Adrenal gland (tissue), 12 donors: ENCODE measurements around the gene ZNF511. TPM values are rescaled to one million over a fixed set of nuclear protein-coding genes. Genes with fewer than 3 reads are reported as not detected.

ENCODE experiments used
- DNase-seq, 7 donors: peaks; one replicate each; pipeline ENCODE4 v3.0.0-alpha.2; 2019 to 2020
- H3K27ac ChIP-seq, 5 donors: fragments of 200-600 bp; sonication (generic) in 4 of 5; 1 replicate in 3 of 5; 2 replicates in 2 of 5; pipeline versions ENCODE4 v1.5.1 to v1.8.0; 2016 to 2020; ENCODE audit warnings: mild to moderate bottlenecking in 1 of 5
- H3K27me3 ChIP-seq: fragments of 200-600 bp; 2 replicates; pipeline ENCODE4 v1.8.0; 2021
- H3K36me3 ChIP-seq, 2 donors: fragments of 200-600 bp; replicated peaks in 1 of 2; 1 replicate in 1 of 2; 2 replicates in 1 of 2; pipeline versions ENCODE4 v1.5.1 to v1.8.0; 2018 to 2022
- H3K4me1 ChIP-seq, 2 donors: fragments of 200-600 bp; replicated peaks in 1 of 2; 1 replicate in 1 of 2; 2 replicates in 1 of 2; pipeline versions ENCODE4 v1.5.1 to v1.8.0; 2018 to 2021
- H3K4me3 ChIP-seq, 4 donors: fragments of 200-600 bp; sonication (generic) in 3 of 4; one replicate each; pipeline ENCODE4 v1.5.1; 2016 to 2018
- H3K9me3 ChIP-seq, 3 donors: fragments of 200-600 bp; sonication (generic) in 1 of 3; replicated peaks in 1 of 3; 1 replicate in 2 of 3; 2 replicates in 1 of 3; pipeline versions ENCODE4 v1.5.1 to v1.8.0; 2016 to 2021
- POLR2A ChIP-seq, 2 donors: fragments of 450-650 bp; IDR thresholded peaks; one replicate each; pipeline ENCODE4 v1.6.1; 2017; ENCODE audit warnings: antibody characterized with exemption in 2 of 2, mild to moderate bottlenecking in 2 of 2, moderate library complexity in 1 of 2
- WGBS, 4 donors: extraction: QIAGEN DNeasy Blood & Tissue Kit in 2 of 4; methylation state at CpG; one replicate each; pipeline versions ENCODE4 v1.1.5 to v1.1.7; 2013 to 2017; 5-methylcytosine and 5-hydroxymethylcytosine counted together
- intact Hi-C, 2 donors: fragments of 100-400 bp; cut with DNase I; formaldehyde crosslinking; loops; one replicate each; pipeline versions ENCODE4 v1.14.1 to v1.15.0; 2022 to 2023
- polyA plus RNA-seq, 3 donors: library from polyadenylated mRNA; stranded (reverse); fragments of 200-250 nt in 2 of 3; fragments of 350-450 nt in 1 of 3; fragmentation: Illumina TruSeq in 1 of 3; extraction: RNeasy Lipid Tissue Mini Kit (QIAGEN cat#74804) in 1 of 3; gene quantifications; one replicate each; pipeline ENCODE4 v1.2.3, GENCODE V29; 2013 to 2014
- total RNA-seq, 9 donors: library from RNA; depleted of rRNA in 4 of 9; stranded (reverse); fragments of >200 nt in 4 of 9; fragments of 120-200 nt in 1 of 9; fragmentation: NEBNext Ultra II Directional in 1 of 9; extraction: Animal tissue kit (Norgen Biotek cat#: 25700) in 1 of 9; gene quantifications; one replicate each; pipeline versions ENCODE4 v1.1.0 to v1.2.4, GENCODE V29; 2013 to 2023
- TF ChIP-seq, protein P1 (sequence below), 6 experiments: fragments of 450-650 bp in 4 of 6; fragments of 200-600 bp in 2 of 6; sonication (generic) in 1 of 6; IDR thresholded peaks; 1 replicate in 5 of 6; 2 replicates in 1 of 6; pipeline versions ENCODE4 v1.5.1 to v1.8.0; 2016 to 2021; ENCODE audit warnings: antibody characterized with exemption in 6 of 6, mild to moderate bottlenecking in 2 of 6, moderate library complexity in 1 of 6
- donor health status: healthy with polysubstance abuse.
- donor health status: Bipolar disorder and iron deficiency.
- donor health status: DM: yes; HTN: yes; CAD: no.
- donor health status: DM: no; HTN: no; CAD: no.
- donor health status: DM: no; HTN: no; CAD: no.
- donor health status: DM: yes; HTN: yes; CAD: no.

The ZNF511 gene
- total and polyA plus RNA-seq, 12 donors: 19.6 to 146 (median 39.9) TPM

- peaks cover 18% of the 10 kb centered on the region for H3K27me3 ChIP-seq
- intact Hi-C loops: no loop called here
- no peak overlapping the region for H3K4me3 ChIP-seq
- no peak for DNase-seq
- no peaks in the 10 kb centered on the region for H3K36me3 ChIP-seq
- no peaks in the 10 kb centered on the region for H3K4me1 ChIP-seq
- no peak overlapping the region for H3K27ac ChIP-seq
- 56 to 67% (median 61%) methylated on average over 9 of the region's 9 CpGs for WGBS, 4 donors
- TF ChIP-seq, protein P1, sequence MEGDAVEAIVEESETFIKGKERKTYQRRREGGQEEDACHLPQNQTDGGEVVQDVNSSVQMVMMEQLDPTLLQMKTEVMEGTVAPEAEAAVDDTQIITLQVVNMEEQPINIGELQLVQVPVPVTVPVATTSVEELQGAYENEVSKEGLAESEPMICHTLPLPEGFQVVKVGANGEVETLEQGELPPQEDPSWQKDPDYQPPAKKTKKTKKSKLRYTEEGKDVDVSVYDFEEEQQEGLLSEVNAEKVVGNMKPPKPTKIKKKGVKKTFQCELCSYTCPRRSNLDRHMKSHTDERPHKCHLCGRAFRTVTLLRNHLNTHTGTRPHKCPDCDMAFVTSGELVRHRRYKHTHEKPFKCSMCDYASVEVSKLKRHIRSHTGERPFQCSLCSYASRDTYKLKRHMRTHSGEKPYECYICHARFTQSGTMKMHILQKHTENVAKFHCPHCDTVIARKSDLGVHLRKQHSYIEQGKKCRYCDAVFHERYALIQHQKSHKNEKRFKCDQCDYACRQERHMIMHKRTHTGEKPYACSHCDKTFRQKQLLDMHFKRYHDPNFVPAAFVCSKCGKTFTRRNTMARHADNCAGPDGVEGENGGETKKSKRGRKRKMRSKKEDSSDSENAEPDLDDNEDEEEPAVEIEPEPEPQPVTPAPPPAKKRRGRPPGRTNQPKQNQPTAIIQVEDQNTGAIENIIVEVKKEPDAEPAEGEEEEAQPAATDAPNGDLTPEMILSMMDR (IDR thresholded peaks at IDR 0.05): no peak
- TF ChIP-seq POLR2A (IDR thresholded peaks at IDR 0.05): no peak
- no peaks in the 10 kb centered on the region for H3K9me3 ChIP-seq
These were observed 34.8 kb downstream of the ZNF511 start for GRCh38 chr10:133343558-133343957.

- intact Hi-C loops: no loop called here
- DNase-seq: no peak
- no peak for TF ChIP-seq POLR2A (IDR thresholded peaks at IDR 0.05)
- TF ChIP-seq, protein P1 (IDR thresholded peaks at IDR 0.05): no peak
- H3K9me3 ChIP-seq: no peaks in the 10 kb centered on the region
- H3K36me3 ChIP-seq: no peaks in the 10 kb centered on the region
- peaks cover 18% of the 10 kb centered on the region for H3K27me3 ChIP-seq
- H3K27ac ChIP-seq: no peak overlapping the region
- 59 to 64% (median 62%) methylated on average over 5 of the region's 5 CpGs for WGBS, 4 donors
- H3K4me1 ChIP-seq: no peaks in the 10 kb centered on the region
- H3K4me3 ChIP-seq: no peak overlapping the region
These were observed 35.5 kb downstream of the ZNF511 start for GRCh38 chr10:133344236-133344635.

DNA sequence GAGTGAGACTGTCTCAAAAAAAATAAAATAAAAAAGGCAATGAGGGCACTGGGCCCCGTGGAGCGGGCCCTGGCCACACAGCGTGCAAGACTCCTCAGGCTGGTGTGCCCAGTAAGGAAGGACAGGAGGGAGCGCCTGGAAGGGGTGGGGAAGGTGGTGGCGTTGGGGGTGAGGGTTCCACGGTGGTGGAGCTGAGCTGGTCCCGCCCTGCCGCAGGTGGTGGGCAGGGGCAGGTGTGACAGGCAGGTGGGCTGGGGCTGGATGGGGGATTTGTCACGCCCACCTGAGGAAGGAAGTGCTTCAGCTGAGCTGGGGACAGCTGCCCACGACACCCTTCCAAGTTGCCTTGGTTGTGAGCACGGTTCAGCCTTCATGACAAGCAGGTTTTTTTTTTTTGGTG lies 37.7 kb downstream of the ZNF511 start:
- H3K27me3 ChIP-seq: peaks cover 18% of the 10 kb centered on the region
- no peak for TF ChIP-seq POLR2A (IDR thresholded peaks at IDR 0.05)
- intact Hi-C loops: no loop called here
- H3K4me3 ChIP-seq: no peak overlapping the region
- no peak overlapping the region for H3K27ac ChIP-seq
- WGBS, 4 donors: 58 to 68% (median 63%) methylated on average over 9 to 11 of the region's 11 CpGs
- H3K9me3 ChIP-seq: no peaks in the 10 kb centered on the region
- no peak for DNase-seq
- no peaks in the 10 kb centered on the region for H3K36me3 ChIP-seq
- H3K4me1 ChIP-seq: no peaks in the 10 kb centered on the region

DNA sequence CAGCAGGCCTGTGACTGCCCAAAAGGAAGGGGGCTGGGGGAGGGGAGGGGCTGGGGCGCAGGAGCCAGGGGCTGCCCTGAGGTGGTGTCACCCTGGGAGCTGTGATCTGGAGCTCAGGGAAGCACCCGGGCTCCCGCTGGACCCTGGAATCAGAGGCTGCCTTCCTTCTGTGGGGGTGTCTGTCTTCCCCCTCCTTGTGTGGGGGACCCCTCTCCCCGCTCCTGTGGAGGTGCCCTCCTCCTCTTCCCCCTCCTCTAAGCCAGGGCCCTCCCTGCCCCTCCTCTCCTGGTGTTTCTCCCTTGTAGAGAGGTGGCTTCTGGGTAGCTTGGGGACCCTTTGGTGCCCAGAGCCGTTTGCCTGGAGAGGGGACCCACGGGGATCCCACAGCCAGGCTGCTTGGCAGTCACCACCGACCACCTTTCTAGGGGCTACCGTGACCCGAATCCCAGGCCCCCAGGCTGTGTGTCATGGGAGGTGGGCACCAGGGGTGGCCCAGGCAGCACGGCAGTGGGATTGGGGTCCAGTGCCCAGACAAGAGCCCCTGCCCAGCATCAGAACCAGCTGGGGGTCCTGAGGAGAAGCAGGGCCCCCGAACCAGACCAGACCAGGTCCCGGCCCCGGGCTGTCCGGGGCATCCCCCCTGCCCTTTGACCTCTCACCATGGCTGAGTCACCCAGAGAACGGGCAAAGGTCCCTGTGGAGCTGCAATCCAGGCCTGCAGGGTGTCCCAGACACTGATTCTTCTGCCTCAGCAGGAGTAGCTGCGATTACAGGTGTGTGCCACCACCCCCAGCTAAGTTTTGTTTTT lies 39.2 kb downstream of the ZNF511 start:
- no peak for DNase-seq
- no peaks in the 10 kb centered on the region for H3K36me3 ChIP-seq
- no peak overlapping the region for H3K27ac ChIP-seq
- H3K4me3 ChIP-seq: no peak overlapping the region
- H3K4me1 ChIP-seq: no peaks in the 10 kb centered on the region
- no peak for TF ChIP-seq POLR2A (IDR thresholded peaks at IDR 0.05)
- TF ChIP-seq, protein P1 (IDR thresholded peaks at IDR 0.05): no peak
- no peaks in the 10 kb centered on the region for H3K9me3 ChIP-seq
- 48 to 65% (median 51%) methylated on average over 4 to 16 of the region's 16 CpGs for WGBS, 4 donors
- intact Hi-C loops: no loop called here
- peaks cover 18% of the 10 kb centered on the region for H3K27me3 ChIP-seq

DNA sequence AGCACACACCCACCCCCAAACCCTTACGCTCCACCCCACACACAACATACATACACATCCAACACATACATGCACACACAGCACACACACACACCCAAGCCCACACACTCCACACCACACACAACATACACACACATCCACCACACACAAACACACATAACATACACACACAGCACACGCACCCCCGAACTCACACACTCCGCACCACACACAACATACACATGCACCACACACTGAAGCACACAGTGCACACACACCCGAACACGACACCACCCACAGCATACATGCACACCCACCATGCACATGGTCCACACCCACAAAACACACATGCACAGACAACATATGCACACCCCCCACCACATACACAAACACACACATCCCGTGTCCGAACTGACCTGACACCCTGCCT lies 40.5 kb downstream of the ZNF511 start:
- peaks cover 13% of the 10 kb centered on the region for H3K27me3 ChIP-seq
- TF ChIP-seq POLR2A (IDR thresholded peaks at IDR 0.05): no peak
- TF ChIP-seq, protein P1 (IDR thresholded peaks at IDR 0.05): no peak
- no peak for DNase-seq
- intact Hi-C loops: no loop called here
- H3K4me1 ChIP-seq: no peaks in the 10 kb centered on the region
- H3K4me3 ChIP-seq: no peak overlapping the region
- no peak overlapping the region for H3K27ac ChIP-seq
- no peaks in the 10 kb centered on the region for H3K36me3 ChIP-seq
- WGBS, 4 donors: 79 to 84% (median 83%) methylated on average over 8 of the region's 8 CpGs
- no peaks in the 10 kb centered on the region for H3K9me3 ChIP-seq
